ENCODE results near the gene CAVIN3. TPM values are rescaled to one million over a fixed set of nuclear protein-coding genes. Genes with fewer than 3 reads are reported as not detected.
A peak's percentile ranks its signal among the peaks of the same experiment; 100 is the strongest.

The CAVIN3 gene, protein sequence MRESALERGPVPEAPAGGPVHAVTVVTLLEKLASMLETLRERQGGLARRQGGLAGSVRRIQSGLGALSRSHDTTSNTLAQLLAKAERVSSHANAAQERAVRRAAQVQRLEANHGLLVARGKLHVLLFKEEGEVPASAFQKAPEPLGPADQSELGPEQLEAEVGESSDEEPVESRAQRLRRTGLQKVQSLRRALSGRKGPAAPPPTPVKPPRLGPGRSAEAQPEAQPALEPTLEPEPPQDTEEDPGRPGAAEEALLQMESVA
- total RNA-seq: 50.3 and 118 TPM in 2 replicates

- peak; percentile 48 for DNase-seq (ENCODE audit: low read depth)
Measured at GRCh38 chr11:6320411-6321155, at the start of gene CAVIN3. Gene CAVIN3, minus strand, starts transcription at chr11:6320501. Its CDS starts 25 bp downstream, at chr11:6320476.

DNA sequence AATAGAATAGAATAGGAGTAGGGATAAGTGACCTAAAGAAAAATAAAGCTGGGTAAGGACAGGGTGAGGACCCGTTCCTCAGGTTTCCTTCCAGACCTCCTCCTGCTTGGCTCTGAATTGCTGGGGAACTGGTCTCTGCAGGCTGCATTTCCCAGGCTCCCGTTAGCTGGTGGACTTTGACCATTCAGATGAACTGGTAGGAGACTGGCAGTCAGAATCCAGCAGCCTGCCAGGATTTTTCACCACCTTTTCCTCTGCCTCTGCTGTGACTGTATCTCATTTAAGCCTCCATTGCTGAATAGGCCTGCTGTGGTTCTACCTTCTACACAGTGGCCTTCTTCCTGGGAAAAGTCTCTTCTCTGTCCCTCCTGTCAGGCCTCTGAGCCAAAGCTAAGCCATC is 45.4 kb upstream of the CAVIN3 start:
- DNase-seq (ENCODE audit: low read depth): peak; percentile 48

DNA sequence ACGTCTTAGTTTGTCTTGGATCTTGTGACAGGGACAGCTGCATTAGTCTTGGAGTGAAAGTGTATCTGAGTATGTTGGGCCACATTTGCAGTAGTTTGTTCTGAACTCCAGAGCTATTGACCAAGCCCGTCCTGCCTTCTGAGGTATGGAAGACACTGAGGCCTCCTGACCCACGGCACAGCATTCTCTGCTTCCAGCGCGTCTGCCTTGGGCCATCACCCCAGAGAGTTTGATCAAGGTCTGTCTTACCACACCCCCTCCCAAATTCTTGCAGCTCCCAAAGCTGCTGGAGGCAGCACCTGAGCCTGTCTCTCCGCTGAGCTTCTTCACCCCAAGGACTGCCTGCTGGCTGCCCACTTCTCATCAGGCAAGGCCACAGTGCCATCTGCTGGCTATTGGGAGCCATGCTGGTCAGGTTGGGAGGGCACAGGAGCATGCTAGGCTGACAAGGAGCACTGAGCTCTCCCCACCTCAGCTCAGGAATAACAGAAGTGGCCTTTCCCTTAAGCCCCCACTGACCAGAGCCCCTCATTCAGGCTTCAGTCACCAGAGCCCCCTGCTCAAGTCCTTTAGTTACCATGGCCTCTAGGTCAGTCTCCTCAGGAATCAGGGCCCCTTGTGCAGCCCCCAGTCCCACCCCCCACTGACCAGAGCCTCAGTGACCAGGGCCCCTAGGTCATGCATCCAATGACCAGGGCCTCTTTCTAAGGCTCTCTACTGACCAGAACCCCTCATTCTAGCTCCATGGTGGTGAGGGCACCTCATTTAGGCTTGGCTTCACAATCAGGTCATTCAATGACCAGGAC is 42.8 kb upstream of the CAVIN3 start:
- peak; percentile 69 for DNase-seq (ENCODE audit: low read depth)

GRCh38 chr11:6362185-6362872 is 42.0 kb upstream of the CAVIN3 start:
- DNase-seq (ENCODE audit: low read depth): no peak

- peak; percentile 9 for DNase-seq (ENCODE audit: low read depth)
Measured at GRCh38 chr11:6360183-6360582, 39.9 kb upstream of the CAVIN3 start.

- DNase-seq (ENCODE audit: low read depth): peak; percentile 89
Measured at GRCh38 chr11:6357222-6357621, 36.9 kb upstream of the CAVIN3 start.

GRCh38 chr11:6356503-6357055 is 36.3 kb upstream of the CAVIN3 start:
- DNase-seq (ENCODE audit: low read depth): peak; percentile 67

DNA sequence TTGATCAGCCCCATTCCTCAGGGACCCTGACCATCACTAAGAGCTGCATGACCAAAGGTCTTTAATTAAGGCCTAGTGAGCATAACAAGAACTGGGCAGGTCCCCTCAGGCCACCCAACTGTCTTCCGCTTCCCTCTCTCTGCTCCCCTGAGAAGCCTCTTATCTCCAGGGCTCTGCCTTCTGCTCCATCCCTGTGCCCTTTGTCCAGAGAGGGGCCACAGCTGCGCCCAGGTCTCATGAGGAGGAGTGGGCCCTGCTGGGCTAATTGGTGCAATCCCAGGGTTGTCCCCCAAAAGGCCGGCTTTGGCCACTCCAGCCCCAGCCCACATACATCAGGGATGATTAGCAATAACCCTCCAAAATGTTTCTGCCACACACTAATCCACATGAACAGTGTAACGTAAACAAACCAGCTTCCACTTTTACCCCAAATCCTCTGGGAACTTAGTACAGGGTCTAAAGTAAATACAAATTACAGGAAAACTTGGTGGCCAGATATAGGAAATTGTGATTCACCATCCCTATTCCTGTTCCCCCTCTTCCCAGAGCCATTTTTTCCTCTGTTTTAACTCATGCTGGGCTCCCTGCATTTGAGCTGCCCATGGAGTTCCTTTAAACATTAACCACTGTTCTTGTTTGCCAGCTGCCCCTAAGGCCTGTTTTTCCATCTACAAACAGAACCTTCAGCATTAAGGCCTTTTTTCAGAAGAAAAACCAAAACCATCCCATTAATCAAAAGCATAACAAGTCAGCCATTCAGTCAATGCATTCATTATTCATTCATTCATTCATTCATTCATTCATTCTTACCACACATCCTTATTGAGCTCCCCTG is 34.6 kb upstream of the CAVIN3 start:
- DNase-seq (ENCODE audit: low read depth): peak; percentile 89

DNA sequence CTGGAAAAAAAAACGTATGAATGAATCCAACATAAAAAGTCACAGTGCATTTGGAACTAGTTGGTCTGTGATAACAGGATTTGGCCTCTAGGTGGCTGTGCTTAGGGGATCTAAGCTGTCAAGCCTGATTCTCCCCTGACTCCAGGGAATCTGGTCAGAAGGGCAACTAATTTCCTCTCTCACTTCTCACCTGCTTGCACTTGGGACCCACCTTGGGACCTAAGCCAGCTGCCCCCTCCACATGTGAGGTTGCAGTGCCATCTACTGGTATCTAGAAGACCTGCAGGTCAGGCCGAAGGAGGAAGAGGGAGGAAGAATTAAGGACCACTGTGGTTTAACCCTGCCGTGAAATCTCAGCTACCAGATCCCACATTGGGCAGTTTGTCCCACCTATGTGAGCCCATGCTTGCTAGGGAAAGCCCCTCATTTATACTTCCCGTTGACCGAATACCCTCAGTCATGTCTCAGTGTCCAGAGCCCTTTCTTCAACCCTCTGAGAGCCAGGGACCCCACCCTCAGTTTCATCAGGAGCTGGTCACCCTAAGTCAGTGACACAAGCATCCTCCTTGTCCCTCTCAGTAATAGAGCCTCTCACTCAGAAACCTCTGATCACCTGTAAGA is 33.2 kb upstream of the CAVIN3 start:
- peak; percentile 77 for DNase-seq (ENCODE audit: low read depth)

- DNase-seq (ENCODE audit: low read depth): no peak
Measured at GRCh38 chr11:6351782-6352382, 31.6 kb upstream of the CAVIN3 start.

DNA sequence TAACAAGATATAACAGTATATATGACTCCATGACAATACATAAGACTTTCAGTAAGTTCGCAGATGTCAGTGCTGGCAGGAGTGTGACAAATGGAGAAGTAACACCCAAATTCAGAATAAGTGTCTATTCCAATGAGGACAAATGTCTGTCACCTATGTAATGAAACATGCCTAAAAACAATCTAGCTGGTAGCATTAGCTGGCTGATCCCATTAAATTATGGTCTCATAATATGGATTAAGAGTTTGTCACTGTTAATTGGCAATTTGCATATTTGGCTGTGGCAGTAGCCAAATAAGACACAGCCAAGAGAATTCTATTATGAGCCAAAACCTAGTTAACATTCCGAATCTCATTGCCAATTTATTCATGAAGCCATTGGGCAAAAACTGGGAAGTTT is 30.2 kb upstream of the CAVIN3 start:
- no peak for DNase-seq (ENCODE audit: low read depth)

DNA sequence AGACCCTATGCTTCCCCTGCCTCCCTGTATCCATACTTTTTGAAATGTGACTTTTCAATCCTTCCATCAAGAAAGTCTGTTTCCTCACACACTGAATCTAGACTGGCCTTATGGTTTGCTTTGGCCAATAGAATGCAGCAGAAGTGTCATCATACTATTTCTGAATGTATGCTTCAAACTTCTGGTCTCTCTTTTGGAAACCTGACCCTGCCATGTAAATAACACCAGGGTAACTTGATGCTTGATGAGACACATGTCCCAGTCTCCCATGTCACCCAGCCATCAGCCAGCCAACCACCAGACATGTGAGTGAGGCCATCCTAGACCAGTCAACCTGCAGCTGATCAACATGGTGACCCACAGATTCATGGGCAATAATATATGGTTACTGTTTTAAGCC is 29.7 kb upstream of the CAVIN3 start:
- no peak for DNase-seq (ENCODE audit: low read depth)

DNA sequence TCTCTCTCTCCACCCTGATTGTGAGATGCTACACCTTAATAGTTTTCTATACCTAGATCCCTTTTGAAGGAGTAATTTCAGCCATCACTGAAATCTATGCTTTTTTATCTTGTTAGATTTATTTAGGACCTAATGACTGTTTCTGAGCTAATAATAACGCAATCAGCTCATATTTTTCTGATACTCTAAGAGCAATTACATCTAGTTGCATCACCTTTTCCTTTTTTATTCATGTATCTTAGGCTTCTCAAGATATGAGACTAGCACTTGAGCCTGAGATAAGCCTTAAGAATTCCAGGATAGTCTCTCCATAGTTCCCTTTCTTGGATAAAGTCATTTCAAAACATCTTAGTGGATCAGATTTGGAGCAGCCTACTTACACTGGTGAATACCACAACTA is 25.1 kb upstream of the CAVIN3 start:
- no peak for DNase-seq (ENCODE audit: low read depth)

DNA sequence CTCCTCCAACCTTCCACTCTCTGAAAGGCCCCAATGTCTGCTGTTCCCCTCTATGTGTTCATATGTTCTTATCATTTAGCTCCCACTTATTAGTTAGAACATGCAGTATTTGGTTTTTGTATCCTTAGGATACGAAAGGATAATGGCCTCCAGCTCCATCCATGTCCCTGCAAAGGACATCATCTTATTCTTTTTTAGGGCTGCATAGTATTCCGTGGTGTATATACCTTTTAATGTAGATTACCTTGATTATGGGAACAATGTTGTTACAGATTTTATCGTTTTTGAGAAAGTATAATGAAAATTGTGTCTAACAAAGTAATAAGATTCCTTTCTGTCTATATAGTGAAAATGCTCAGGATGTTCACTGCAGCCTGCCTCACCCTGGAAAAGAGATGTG is 16.0 kb upstream of the CAVIN3 start:
- DNase-seq (ENCODE audit: low read depth): no peak

- no peak for DNase-seq (ENCODE audit: low read depth)
Measured at GRCh38 chr11:6334806-6335205, 14.5 kb upstream of the CAVIN3 start.

DNA sequence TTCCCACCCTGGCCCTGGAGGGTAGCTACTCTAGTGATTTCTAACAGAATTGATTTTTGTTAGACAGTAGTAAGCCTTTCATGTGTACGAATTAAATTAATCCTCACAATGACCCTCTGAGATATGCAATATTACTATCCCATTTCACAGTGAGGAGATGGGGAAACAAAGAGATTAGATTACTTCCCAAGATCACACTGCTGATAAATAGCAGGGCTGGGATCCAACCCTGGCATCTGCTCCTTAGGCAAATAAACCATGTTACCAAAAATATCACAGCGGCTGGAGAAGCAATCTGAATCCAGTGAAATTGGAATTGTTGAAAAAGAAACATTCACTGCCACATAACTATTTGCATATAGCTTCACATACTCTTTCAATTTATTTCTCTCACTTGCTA is 12.8 kb upstream of the CAVIN3 start:
- DNase-seq (ENCODE audit: low read depth): no peak

- no peak for DNase-seq (ENCODE audit: low read depth)
Measured at GRCh38 chr11:6332066-6332465, 11.8 kb upstream of the CAVIN3 start.

DNA sequence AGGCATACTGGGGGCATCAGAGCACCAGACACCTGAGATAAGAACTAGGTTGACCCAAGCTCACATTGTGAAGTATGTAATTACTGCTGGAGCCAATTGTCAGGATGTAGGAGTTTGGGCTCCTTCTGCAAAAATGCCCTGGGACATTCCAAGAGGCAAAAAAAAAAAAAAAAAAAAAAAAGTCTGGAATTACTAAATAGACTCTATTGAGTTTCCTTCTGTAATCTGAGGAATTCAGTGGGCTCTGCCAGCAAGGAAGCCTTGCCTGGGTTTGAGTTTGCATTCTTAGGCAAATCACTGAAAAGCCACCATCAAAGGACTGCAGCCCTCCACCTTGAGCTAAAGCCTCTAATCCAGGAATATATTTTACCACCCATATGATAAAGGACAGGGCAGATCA is 8.0 kb upstream of the CAVIN3 start:
- no peak for DNase-seq (ENCODE audit: low read depth)

GRCh38 chr11:6327806-6328205 is 7.5 kb upstream of the CAVIN3 start:
- no peak for DNase-seq (ENCODE audit: low read depth)

DNA sequence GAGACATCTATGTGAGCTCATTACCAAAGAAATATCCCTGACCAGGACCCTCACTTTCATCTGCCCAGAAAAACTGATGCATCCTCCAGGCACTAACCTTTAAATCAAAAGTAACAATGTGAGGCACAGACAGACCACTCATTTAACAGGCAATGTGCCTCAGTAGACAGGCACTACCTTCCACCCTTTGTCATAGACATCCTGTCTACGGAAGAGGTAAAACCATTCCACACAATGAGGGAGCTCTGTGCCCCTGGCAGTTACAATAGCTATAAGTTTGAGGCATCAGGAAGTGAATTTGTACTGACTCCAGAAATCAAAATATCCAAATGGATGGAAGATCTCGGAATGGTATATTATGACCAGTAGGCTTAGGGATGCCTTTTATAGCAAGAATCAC is 6.7 kb upstream of the CAVIN3 start:
- no peak for DNase-seq (ENCODE audit: low read depth)
